ENCODE measurements around the gene STAG1.
"Not testable (repeated sequence)": the region's sequence is repeated elsewhere in the genome, so short reads cannot be mapped to it uniquely, and the experiment has no call there.

Gene STAG1

DNA sequence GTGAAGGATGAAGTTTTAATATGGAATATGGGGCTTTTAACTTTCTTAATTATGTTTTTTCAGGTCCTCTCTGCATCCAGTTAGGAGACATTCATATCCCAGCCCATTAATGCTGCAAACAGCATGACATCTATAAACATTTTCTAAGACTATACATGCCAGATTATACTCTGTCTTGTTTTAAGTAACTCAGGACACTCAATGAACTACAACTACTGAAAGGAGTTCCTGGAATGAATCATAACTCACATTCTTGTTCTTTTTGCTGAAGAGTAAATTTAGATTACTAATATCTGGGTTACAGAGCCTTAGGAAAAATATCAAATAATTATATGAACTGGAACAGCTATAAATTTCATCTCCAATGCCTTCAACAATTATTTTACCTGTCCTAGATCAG lies 167.4 kb downstream of the STAG1 start:
- TF ChIP-seq, protein P1, sequence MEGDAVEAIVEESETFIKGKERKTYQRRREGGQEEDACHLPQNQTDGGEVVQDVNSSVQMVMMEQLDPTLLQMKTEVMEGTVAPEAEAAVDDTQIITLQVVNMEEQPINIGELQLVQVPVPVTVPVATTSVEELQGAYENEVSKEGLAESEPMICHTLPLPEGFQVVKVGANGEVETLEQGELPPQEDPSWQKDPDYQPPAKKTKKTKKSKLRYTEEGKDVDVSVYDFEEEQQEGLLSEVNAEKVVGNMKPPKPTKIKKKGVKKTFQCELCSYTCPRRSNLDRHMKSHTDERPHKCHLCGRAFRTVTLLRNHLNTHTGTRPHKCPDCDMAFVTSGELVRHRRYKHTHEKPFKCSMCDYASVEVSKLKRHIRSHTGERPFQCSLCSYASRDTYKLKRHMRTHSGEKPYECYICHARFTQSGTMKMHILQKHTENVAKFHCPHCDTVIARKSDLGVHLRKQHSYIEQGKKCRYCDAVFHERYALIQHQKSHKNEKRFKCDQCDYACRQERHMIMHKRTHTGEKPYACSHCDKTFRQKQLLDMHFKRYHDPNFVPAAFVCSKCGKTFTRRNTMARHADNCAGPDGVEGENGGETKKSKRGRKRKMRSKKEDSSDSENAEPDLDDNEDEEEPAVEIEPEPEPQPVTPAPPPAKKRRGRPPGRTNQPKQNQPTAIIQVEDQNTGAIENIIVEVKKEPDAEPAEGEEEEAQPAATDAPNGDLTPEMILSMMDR (IDR thresholded peaks at IDR 0.05; ENCODE audit: low read depth, low read length): no peak
- H3K4me3 ChIP-seq (ENCODE audit: low read depth, low read length): no peak overlapping the region

DNA sequence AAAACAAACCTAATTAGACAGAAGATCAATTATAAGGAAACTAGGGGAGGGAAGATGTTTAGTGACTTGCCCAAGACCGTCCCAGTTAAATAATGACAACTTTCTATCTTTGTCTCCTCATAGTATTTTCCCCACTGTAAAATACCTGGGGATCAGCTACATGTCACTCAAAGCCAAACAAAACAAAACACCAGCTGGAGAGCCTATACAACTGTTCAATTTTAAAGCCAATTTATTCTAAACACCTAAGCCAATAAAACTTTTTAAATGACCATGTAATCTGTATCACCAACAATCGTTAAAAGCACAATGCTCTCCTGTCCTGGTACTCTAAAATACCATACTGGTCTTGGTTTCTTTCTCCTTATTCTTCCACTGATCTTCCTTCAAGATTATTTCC lies 168.4 kb downstream of the STAG1 start:
- TF ChIP-seq, protein P1 (IDR thresholded peaks at IDR 0.05; ENCODE audit: low read depth, low read length): no peak
- no peak overlapping the region for H3K4me3 ChIP-seq (ENCODE audit: low read depth, low read length)

DNA sequence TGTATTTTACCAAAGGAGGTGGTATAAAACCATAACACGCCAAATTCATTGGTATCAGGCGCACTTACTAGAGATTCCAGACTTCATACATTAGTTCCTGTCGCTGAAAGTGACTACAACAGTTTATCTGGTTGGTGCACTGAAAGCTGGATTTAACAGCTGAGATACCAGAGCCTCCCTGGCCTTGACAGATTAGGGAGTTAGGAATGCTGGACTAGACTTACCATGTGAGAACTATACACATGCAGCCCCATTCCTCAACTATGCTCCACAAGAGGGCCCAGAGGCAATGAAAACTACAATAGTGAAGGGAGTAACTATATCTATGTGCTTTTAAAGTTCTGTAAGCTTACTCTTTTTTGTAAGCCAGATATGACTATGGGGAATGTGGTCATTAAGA lies 174.4 kb downstream of the STAG1 start:
- no peak overlapping the region for H3K4me3 ChIP-seq (ENCODE audit: low read depth, low read length)
- TF ChIP-seq, protein P1 (IDR thresholded peaks at IDR 0.05; ENCODE audit: low read depth, low read length): no peak

DNA sequence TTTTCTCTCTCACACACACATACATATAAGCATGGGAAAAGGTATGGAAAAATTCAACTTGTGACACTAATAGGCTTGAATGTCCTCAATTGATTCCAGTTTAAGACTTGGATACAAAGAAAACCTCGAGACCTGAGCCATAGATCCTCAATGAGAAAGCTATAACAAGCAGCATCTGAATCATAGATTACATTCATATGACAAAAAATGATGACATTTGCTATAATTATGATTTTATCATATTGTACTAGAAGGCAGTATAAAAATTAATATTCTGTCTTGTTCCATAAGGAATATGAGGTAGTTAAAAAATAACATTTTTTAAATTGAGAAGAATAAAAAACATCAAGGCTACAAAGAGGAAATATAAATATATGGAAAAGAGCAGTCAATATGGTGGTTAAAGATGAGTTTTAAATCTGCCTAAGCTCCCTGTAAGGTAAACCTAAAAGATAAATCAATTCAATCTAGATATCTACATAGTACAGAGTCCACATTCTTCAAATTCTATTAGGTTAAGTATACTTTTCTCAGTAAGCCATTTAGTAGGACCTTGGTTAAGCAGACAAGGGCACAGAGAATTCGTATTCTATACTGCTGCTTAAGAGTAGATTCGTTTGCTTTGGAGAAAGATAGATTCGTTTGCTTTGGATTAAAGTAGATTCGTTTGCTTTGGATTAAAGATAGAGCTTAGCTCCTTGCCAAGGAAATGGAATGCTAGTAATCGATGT lies 175.7 kb downstream of the STAG1 start:
- H3K4me3 ChIP-seq (ENCODE audit: low read depth, low read length): no peak overlapping the region
- TF ChIP-seq, protein P1 (IDR thresholded peaks at IDR 0.05; ENCODE audit: low read depth, low read length): no peak

DNA sequence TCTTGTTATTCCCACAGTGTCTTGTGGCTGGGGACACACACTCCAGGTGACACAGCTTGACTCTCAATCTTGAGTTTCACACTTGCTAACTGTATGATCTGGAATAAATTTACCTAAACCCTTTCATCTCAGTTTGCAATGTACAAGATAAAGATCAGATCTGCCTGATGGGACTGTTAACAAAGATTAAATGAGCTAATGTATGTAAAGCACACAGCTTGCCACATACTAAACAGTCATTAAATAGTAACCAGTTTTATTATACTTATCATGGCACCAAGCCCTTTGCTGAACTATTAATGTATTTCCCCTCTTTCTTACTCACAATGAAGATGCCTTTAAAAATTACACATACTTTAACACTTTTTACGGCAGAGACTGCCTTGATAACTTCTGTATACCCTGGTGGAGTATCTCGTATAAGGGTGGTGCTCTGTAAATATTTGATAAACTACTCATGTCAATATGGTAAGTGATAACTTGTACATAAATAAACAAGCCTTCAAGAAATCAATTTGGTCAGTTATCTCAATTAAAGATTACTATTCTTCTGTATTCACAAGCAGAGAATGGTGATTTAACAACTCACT lies 184.5 kb downstream of the STAG1 start:
- no peak overlapping the region for H3K4me3 ChIP-seq (ENCODE audit: low read depth, low read length)
- TF ChIP-seq, protein P1 (IDR thresholded peaks at IDR 0.05; ENCODE audit: low read depth, low read length): no peak

DNA sequence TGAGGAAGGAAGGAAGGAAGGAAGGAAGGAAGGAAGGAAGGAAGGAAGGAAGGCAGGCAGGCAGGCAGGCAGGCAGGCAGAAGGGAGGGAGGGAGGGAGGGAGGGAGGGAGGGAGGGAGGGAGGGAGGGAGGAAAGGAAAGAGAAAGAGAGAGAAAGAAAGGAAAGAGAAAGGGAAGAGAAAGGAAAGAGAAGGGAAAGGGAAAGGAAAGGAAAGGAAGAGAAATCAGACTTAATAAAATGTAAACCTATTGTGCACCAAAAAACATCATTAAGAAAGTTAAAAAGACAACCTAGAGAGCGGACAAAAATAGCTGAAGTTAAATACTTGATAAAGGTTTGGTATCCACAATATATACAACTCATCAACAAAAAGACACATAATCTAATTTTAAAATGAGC lies 187.2 kb downstream of the STAG1 start:
- not testable (repeated sequence) for H3K4me3 ChIP-seq (ENCODE audit: low read depth, low read length)

DNA sequence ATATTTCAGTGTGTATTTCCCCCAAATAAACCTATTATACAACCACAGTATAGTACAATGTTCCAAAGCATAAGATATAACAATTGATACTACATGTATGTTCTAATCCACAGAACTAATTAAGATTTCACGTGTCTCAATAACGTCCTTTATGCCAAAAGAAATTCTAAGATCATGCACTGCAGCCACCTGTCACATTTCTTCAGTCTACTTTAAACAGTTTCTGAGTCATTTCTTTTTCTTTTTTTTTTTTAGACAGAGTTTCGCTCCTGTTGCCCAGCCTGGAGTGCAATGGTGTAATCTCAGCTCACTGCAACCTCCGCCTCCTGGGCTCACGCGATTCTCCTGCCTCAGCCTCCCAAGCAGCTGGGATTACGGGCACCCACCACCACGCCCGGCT lies 190.2 kb downstream of the STAG1 start:
- TF ChIP-seq, protein P1 (IDR thresholded peaks at IDR 0.05; ENCODE audit: low read depth, low read length): no peak
- no peak overlapping the region for H3K4me3 ChIP-seq (ENCODE audit: low read depth, low read length)
